Neutrophil (primary cell): ENCODE data around the gene LRRC58.
"Not testable (repeated sequence)": the region's sequence is repeated elsewhere in the genome, so short reads cannot be mapped to it uniquely, and the experiment has no call there.

ENCODE experiments used
- H3K27ac ChIP-seq: fragments of 200-600 bp; sonication (generic); 2 replicates; pipeline ENCODE4 v1.5.1; 2016; ENCODE audit warnings: mild to moderate bottlenecking, moderate library complexity
- H3K27me3 ChIP-seq: fragments of 200-600 bp; sonication (generic); 2 replicates; pipeline ENCODE4 v1.6.0; 2016; ENCODE audit warnings: mild to moderate bottlenecking
- H3K36me3 ChIP-seq: fragments of 200-600 bp; sonication (generic); 2 replicates; pipeline ENCODE4 v1.5.1; 2017
- H3K4me1 ChIP-seq, 2 experiments: fragments of 200-600 bp in 1 of 2; sonication (generic) in 1 of 2; 1 replicate in 1 of 2; 2 replicates in 1 of 2; pipeline versions ENCODE4 v1.5.1 to v1.6.1; 2013 to 2016; ENCODE audit warnings: low read depth in 1 of 2, low read length in 1 of 2, mild to moderate bottlenecking in 1 of 2, moderate library complexity in 1 of 2; ENCODE audit not compliant: control insufficient read depth in 1 of 2, insufficient read depth in 1 of 2
- H3K4me3 ChIP-seq, 2 experiments: fragments of 200-600 bp in 1 of 2; sonication (generic) in 1 of 2; 1 replicate in 1 of 2; 2 replicates in 1 of 2; pipeline ENCODE4 v1.5.1; 2013 to 2016; ENCODE audit warnings: low read depth in 1 of 2, low read length in 1 of 2, mild to moderate bottlenecking in 1 of 2, moderate library complexity in 1 of 2
- H3K9me3 ChIP-seq: fragments of 200-600 bp; sonication (generic); 2 replicates; pipeline ENCODE4 v1.5.1; 2016
- CTCF ChIP-seq: fragments of 200-600 bp; sonication (generic); IDR thresholded peaks from 2 replicates; pipeline ENCODE4 v1.5.1; 2016; ENCODE audit warnings: antibody characterized with exemption

Gene LRRC58

GRCh38 chr3:120299403-120299802 lies 49.8 kb downstream of the LRRC58 start:
- no peak for TF ChIP-seq CTCF
- Histone ChIP-seq H3K36me3 (no peaks in the 10 kb centered on the region), H3K27me3 (no peaks in the 10 kb centered on the region), H3K4me1 (no peaks in the 10 kb centered on the region), H3K27ac (no peak overlapping the region), H3K4me3 (no peak overlapping the region), H3K9me3 (no peaks in the 10 kb centered on the region)

- H3K27ac ChIP-seq = no peak overlapping the region
- H3K4me1 ChIP-seq = no peaks in the 10 kb centered on the region
- no peaks in the 10 kb centered on the region for H3K36me3 ChIP-seq
- H3K27me3 ChIP-seq = no peaks in the 10 kb centered on the region
- no peak for TF ChIP-seq CTCF
- no peak overlapping the region for H3K4me3 ChIP-seq
- H3K9me3 ChIP-seq = no peaks in the 10 kb centered on the region
Observed at GRCh38 chr3:120298996-120299395, 50.2 kb downstream of the LRRC58 start.

GRCh38 chr3:120291552-120291951 lies 57.6 kb downstream of the LRRC58 start:
- H3K4me1 ChIP-seq, H3K4me3 ChIP-seq, H3K36me3 ChIP-seq, H3K9me3 ChIP-seq, H3K27ac ChIP-seq: not testable (repeated sequence)
- H3K27me3 ChIP-seq = peaks cover 19% of the 10 kb centered on the region

DNA sequence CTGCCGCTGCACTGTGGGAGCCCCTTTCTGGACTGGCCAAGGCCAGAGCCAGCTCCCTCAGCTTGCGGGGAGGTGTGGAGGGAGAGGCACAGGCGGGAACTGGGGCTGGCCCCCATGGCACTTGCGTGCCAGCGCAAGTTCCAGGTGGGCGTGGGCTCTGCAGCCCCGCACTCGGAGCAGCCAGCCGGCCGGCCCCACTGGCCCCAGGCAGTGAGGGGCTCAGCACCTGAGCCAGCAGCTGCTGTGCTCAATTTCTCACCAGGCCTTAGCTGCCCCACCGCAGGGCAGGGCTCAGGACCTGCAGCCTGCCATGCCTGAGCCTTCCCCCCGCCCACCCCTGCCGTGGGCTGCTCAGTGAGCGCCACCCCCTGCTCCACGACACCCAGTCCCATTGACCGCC lies 59.5 kb downstream of the LRRC58 start:
- Histone ChIP-seq H3K27ac (no peak overlapping the region), H3K27me3 (peaks cover 38% of the 10 kb centered on the region), H3K4me1 (peaks cover 0 to 4% of the 10 kb centered on the region in 2 experiments), H3K9me3 (no peaks in the 10 kb centered on the region), H3K4me3 (no peak overlapping the region), H3K36me3 (no peaks in the 10 kb centered on the region)
- TF ChIP-seq CTCF = no peak

- no peak overlapping the region for H3K27ac ChIP-seq
- no peaks in the 10 kb centered on the region for H3K9me3 ChIP-seq
- peaks cover 0 to 4% of the 10 kb centered on the region in 2 experiments for H3K4me1 ChIP-seq
- peaks cover 70% of the 10 kb centered on the region for H3K27me3 ChIP-seq
- no peaks in the 10 kb centered on the region for H3K36me3 ChIP-seq
- TF ChIP-seq CTCF = no peak
- H3K4me3 ChIP-seq = no peak overlapping the region
Observed at GRCh38 chr3:120286465-120286864, 62.7 kb downstream of the LRRC58 start.

DNA sequence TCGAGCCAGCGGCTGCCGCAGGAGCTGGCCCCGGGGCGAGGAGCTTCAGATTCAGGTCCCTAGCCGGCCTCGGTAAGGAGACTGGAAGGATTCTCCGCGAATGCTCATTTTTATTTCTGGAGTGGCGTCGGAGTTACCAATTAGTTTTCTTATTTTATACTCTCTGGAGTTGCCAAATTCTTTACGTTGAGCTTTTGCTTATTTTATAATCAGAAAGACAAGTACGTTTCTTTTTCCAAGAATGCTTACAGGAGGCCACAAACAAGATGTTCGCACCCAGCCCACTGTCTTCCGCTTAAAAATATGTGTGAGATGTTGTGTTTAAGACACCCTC lies 63.7 kb downstream of the LRRC58 start:
- no peak overlapping the region for H3K27ac ChIP-seq
- H3K4me3 ChIP-seq = no peak overlapping the region
- H3K36me3 ChIP-seq = no peaks in the 10 kb centered on the region
- peaks cover 0 to 4% of the 10 kb centered on the region in 2 experiments for H3K4me1 ChIP-seq
- TF ChIP-seq CTCF = no peak
- peaks cover 79% of the 10 kb centered on the region for H3K27me3 ChIP-seq
- H3K9me3 ChIP-seq = no peaks in the 10 kb centered on the region
